NCI-H82 treated with DMSO at 0.1 percent for 48 hours (cell line): ENCODE measurements around the gene SHKBP1.
A peak's percentile ranks its signal among the peaks of the same experiment; 100 is the strongest.
"Not testable (repeated sequence)": the region's sequence is repeated elsewhere in the genome, so short reads cannot be mapped to it uniquely, and the experiment has no call there.

Experiments
- DNase-seq: peaks from one replicate; lab custom pipeline; 2025; ENCODE audit not compliant: unreplicated experiment; lab: John Stamatoyannopoulos, UW

Gene SHKBP1, protein sequence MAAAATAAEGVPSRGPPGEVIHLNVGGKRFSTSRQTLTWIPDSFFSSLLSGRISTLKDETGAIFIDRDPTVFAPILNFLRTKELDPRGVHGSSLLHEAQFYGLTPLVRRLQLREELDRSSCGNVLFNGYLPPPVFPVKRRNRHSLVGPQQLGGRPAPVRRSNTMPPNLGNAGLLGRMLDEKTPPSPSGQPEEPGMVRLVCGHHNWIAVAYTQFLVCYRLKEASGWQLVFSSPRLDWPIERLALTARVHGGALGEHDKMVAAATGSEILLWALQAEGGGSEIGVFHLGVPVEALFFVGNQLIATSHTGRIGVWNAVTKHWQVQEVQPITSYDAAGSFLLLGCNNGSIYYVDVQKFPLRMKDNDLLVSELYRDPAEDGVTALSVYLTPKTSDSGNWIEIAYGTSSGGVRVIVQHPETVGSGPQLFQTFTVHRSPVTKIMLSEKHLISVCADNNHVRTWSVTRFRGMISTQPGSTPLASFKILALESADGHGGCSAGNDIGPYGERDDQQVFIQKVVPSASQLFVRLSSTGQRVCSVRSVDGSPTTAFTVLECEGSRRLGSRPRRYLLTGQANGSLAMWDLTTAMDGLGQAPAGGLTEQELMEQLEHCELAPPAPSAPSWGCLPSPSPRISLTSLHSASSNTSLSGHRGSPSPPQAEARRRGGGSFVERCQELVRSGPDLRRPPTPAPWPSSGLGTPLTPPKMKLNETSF

DNA sequence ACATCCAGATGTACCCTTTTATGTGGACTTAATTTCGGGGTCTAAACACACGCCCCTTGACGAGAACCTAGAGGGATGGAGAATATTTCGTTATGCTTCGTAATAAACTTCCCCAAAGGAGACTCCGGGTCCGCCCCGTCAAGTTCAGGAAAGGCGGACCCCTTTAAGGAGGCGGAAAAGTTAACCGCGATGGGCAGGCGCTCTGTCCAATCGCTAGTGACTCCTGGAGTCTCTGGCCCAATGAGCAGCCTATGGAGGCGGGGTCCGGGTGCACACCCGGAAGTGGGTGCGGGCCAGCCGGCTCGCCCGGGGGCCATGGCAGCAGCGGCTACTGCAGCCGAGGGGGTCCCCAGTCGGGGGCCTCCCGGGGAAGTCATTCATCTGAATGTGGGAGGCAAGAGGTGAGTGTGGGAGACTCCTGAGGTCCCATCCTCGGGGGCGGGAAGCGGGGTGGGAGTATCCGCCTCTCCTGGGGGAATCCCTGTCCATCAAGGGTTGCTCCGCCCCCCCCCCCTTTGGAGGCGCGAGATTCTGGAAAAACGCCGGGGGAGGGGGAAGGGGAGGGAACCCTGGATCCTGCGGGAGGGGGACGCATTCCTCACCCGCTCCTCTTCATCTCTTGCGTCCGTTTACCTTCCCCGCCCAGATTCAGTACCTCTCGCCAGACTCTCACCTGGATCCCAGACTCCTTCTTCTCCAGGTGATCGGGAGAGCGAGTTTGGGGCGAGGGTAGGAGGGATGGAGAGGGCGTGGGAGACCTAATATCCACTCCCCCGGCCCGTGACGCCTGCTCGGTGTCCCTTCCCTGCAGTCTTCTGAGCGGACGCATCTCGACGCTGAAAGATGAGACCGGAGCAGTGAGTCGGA is at the start of gene SHKBP1:
Gene SHKBP1, plus strand, starts transcription at position 289 of the 867 bp plus-strand sequence. Its CDS starts 27 bp downstream, at position 316.
- peak; percentile 87 for DNase-seq

DNA sequence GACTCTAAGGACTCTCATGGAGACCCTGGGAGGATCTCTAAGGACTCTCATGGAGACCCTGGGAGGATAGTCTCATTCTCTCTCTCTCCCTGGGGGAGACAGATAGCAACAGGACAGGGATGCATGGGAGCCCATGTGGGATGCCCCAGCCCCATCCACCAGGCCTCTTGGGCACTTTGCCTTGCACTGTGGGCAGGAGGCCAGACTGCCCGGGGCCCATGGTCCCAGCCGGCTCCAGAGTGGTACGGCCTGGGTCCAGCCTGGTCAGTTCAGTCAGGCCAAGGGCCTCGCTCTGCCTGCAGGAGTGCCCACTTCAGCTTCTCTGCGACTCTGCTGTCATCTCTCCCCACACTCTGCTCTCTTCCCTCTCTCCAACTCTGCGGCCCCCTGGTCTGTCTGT is 48.6 kb upstream of the SHKBP1 start:
- DNase-seq = no peak

DNA sequence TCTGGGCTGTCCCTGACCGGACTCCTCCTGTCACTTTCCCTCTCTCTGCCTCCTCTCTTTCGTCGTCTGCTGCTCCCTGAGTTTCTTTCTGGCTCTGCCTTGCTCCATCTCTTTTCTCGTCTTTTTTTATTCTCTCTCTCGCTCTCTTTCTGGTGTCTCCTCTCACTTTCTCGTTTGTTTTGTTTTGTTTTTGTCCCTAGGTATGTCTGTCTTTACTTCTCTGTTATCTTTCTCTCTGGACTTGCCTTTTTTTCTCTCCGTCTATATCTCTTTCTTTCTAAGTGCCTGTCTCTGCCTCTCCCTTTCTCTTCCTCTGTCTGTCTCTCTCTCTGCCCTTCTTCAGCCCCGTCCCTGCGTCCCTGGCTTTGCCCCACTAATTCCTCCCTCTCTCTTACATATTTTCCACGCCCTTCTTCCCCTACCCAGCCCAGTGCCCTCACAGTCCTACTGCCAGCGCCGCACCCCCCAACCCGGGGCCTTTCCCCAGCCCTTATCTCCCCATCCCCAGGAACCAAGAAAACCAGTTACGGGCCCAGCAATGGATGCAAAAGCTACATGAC is 48.1 kb upstream of the SHKBP1 start:
- DNase-seq = no peak

DNA sequence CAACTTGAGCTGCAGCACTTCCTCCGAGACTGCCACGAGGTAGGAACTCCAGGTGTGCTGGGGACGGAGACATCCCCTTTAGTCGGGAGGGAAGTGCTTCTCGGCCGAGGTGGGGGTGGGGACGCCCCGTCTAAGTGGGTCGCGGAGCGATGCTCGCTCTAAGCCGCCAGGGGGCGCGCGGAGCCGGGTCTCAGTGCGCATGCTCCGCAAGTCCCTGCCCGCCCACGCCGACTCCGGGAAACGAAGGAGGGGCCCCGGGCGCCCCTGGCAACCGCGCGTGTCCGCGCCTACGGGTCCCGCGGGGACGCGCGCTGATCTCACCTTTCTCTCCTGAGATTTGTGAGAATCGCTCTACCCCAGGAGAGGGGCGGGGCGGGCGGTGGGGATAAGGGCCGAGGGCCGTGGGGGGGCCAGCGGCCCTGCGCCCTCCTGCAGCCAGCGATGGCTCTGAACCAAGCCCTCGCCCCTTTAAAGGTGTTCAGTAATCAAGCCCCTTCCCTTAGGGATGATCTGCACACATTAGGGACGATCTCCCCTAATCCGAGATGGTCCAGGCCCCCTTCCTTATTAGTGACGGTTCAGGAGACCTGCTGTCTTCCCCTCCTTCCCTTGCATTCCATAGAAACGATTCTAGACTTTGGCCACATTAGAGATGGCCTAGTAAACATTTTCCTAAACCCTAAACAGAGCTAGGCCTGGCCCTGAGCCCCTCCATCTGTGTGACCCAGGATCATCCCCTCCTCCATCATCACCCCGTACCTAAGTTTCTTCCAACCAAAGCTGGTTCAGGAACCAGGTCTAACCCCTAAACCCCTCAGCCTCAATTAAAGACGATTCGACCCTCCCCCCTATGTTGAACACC is 47.3 kb upstream of the SHKBP1 start:
- peak; percentile 68 for DNase-seq

DNA sequence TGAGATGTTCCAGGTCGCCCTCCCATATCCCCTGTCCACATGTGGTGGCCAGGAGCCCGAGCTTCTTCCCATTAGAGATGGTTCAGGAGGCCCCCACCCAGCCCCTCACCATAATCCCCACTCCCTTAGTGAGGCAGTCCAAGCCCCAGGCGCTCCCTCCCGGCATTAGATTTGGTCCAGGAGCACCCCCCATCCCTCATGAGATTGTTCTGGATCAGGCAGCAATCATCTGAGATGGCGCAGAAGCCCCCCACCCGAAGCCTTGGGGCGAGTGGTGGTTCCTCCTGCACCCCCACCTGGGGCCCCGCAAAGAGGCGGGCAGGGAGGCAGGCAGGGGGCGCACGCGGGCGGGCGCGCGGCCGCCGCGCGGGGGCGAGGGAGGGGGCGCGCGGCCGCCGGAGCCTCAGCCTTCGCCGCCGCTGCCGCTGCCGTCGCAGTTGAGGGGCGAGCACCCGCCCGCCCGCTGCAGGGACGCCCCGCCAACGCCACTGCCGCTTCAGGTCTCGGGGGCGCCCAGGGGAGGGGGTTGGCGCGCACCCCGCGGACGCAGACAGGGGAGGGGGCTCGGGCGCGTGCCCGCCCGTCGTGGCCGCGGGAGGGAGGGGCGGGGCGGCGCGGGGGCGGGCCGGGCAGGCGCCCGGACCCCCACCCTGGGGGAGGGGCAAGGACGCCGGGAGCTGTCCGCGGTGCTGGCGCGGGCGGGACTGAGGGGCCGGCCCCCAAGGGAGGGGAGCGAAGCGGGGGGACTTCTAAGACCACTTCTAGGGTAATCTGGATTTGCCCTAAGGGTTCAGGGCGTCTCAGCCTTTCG is 46.4 kb upstream of the SHKBP1 start:
- no peak for DNase-seq

DNA sequence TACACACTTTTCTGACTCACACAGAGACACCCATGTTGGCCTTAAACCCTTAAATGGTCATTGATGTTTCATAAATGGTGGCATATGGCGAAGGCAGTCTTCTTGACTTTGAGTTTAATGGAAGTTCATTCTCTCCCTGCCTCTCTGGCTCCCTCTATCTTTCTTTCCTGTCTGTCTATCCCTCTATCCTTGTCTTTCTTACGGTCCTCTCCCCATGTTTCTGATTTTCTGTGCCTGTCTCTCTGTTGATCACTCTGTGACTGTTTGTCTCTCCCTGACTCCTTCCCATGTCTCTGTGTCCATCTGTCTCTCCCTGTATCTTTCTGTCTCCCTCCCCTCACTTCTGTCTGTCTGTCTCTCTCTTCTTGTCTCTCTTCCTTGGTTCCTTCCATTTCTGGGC is 43.2 kb upstream of the SHKBP1 start:
- DNase-seq = no peak

DNA sequence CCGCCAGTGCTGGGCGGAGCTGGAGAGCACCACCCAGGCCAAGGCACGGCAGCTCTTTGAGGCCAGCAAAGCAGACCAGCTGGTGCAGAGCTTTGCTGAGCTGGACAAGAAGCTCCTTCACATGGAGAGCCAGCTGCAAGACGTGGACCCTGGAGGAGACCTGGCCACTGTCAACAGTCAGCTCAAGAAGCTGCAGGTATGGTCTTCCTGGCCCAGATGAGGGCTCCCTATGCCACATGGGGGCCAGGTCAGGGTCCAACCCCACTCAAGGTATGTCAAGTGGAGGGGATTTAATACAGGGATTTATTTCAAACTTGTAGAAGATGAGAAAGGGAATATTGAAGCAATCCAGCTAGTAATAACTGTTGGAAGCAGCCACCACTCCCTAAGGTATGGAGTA is 42.5 kb upstream of the SHKBP1 start:
- no peak for DNase-seq

DNA sequence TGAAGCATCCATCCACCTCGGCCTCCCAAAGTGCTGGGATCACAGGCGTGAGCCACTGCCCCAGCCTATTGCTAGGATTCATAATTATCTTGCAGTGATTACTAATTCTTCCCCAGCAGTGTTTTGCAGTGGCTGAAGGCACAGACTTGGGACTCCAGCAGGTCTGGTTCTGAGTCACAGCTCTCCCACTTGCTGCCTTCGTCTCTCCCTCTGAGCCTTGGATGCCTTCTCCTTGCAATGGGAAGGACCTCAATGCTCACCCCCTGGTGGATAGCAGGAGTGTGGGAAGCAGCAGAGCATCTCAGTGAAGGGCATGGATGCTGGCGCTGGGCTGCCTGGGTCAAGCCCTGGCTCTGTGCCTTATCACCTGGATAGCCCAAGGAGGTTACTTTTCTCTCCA is 37.6 kb upstream of the SHKBP1 start:
- no peak for DNase-seq

DNA sequence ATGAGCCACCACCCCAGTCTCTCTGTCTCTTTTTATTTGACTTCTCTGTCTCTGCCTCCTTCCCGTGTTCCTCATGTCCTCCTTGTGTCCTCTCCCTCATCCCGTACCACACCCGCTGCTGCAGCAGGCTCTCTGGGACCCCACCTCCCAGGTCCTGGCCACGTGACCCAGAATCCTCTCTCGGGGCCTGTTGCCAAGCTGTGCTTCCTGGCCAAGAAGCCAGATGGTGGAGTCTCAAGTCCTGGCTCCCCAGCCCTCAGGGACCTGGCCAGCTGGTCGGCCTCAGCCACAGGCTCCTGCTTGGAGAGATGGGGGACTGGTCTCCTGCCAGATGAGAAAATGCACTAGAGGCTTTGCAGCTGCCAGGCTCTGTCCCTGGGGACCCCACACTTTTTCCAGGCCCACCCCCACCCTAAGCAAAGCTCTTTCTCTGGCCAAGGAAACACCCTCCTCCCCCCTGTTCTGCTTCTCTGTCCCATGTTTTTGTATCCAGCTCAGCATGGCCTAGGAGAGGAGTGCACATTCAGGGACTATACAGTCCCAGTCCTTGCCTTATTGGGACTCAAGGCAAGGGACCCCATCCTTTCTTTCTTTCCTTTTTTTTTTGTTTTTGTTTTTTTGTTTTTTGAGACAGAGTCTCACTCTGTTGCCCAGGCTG is 34.3 kb upstream of the SHKBP1 start:
- DNase-seq = peak; percentile 97

DNA sequence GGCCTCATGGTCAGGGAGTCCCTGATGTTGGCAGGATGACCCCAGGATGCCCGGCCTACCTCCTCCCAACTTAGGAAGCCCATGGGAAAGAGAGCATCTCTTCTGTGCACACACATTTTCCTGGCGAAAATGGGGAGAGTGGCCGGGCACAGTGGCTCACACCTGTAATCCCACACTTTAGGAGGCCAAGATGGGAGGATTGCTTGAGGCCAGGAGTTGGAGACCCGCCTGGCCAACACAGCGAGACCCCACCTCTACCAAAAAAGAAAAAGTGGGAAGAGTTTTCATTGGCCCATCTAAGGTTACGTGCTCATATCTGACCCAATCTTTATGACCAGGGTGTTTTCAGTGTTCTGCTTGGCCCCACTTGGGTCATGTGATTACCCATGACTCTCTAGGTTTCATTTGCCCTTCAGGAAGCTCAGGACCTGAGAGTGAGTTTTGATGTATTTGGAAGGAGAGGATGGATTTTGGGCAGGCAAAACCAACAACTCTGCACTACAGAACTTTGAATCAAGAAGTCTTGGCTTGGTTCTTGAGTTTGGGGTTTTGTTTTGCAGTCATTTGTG is 33.6 kb upstream of the SHKBP1 start:
- DNase-seq = no peak

DNA sequence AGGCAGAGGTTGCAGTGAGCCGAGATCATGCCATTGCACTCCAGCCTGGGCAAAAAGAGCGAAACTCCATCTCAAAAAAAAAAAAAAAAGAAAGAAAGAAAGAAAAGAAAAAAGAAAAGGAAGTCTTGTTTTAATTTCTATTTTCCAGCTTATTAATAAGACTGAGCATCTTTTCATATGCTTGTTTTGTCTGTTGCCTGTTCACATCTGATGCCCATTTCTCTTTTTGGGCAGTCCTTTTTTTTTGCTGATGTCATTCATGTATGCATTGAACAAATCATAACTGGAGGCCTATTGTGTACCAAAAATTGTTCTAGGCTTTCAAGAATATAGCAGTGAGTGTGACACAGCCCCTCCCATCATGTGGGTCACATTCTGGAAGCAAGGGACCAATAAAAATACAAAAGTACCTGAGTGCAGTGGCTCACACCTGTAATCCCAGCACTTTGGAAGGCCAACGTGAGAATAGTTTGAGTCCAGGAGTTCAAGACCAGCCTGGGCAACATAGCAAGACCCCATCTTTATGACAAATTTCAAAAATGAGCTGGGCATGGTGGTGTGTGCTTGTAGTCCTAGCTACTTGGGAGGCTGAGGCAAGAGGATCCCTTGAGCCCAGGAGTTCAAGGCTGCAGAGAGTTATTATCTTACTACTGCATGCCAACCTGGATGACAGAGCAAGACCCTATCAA is 30.4 kb upstream of the SHKBP1 start:
- DNase-seq = not testable (repeated sequence)

DNA sequence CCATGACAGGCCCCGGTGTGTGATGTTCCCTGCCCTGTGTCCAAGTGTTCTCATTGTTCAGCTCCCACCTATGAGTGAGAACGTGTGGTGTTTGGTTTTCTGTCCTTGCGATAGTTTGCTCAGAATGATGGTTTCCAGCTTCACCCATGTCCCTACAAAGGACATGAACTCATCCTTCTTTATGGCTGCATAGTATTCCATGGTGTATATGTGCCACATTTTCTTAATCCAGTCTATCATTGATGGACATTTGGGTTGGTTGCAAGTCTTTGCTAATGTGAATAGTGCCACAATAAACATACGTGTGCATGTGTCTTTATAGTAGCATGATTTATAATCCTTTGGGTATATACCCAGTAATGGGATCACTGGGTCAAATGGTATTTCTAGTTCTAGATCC is 29.5 kb upstream of the SHKBP1 start:
- not testable (repeated sequence) for DNase-seq

DNA sequence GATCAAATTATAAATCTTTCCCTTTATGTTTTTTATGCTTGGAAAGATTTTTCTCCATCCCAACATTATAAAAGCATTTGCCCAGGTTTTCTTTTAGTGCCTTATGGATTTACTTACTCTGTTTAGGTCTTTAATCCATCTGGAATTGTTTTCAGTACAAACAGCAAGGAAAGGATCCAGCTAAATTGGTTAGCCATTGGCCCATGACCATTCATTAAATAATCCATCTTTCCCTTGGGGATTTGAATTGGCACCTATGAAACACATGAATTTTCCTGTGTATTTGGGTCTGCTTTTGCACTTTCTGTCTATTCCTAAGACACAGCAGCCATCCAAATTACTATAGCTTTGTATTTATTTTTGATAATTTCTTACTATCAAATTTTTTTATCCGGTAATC is 28.8 kb upstream of the SHKBP1 start:
- no peak for DNase-seq

DNA sequence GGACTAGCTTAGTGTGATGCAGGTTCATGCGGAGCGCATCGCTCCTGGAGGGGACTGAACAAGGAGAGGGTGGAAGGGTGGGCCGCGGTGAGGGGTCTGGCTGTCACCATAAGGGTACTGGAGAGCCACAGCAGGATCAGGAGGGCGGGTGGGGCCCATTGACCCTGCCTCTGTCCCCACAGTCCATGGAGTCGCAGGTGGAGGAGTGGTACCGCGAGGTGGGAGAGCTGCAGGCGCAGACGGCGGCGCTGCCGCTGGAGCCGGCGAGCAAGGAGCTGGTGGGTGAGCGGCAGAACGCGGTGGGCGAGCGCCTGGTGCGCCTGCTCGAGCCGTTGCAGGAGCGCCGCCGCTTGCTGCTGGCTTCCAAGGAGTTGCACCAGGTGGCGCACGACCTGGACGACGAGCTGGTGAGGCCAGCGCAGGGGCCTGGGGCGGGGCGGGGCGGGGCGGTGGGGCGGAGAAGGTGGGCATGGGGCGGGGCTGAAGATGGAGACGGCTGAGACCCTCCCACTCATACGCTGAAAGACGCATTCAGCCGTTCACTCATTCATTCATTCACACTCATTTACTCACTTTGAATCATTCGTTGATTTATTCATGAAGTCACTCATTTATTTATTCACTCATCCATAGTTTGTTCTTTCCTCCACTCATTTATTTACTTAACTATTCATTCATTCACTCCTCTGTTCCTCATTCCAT is 27.5 kb upstream of the SHKBP1 start:
- peak; percentile 72 for DNase-seq

DNA sequence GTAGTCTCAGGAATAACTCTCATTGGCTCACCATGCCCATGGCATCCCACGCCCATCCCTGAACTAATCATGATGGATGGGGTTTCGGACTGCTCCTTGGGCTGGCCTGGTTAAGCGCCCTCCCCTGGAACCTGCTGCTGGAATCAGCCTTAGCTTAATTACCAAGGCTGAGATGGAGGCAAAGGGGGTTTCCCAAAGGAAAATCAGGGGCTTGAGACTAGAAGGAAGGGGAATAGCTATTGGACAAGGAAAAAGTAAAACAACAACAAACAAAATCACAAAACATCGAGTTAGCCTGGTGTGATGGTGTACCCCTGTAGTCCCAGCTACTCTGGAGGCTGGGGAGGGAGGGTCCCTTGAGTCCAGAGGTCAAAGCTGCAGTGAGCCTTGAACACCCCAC is 25.7 kb upstream of the SHKBP1 start:
- peak; percentile 37 for DNase-seq

DNA sequence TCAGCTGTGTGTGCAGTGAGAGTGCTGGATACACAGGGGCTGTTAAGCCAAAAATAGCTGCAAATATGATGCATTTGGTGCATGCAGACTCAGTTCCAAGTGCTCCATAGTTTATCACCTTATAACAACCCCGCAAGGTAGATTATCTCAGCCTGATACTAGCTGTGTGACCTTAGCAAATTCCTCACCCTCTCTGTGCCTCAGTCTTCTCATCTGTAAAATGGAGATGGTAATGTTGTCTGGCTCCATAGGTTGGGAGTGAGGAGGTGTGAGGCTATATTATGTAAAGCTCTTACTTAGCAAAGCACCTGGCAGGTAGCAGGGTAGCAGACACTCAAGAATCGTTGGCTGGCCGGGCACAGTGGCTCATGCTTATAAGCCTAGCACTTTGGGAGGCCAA is 23.8 kb upstream of the SHKBP1 start:
- DNase-seq = no peak
